GM12878 (cell line): ENCODE results near the gene SLX4IP.

ENCODE experiments used
- BRCA1 ChIP-seq: IDR thresholded peaks from 2 replicates; pipeline ENCODE4 v1.6.1; 2011; ENCODE audit warnings: low read depth, low read length, improper control_type of control experiment
- EZH2 ChIP-seq: IDR thresholded peaks from 2 replicates; pipeline ENCODE4 v1.6.1; 2012; ENCODE audit warnings: low read depth, mild to moderate bottlenecking, control low read depth, inconsistent platforms, low read length, borderline replicate concordance; ENCODE audit not compliant: control insufficient read depth
- HCFC1 ChIP-seq: fragments of 150-350 bp; IDR thresholded peaks from 2 replicates; pipeline ENCODE4 v1.6.1; 2014; ENCODE audit warnings: low read length
- HDAC6 ChIP-seq: fragments of 200-600 bp; sonication (generic); IDR thresholded peaks from one replicate; pipeline ENCODE4 v1.8.0; 2017; ENCODE audit warnings: antibody characterized with exemption; ENCODE audit not compliant: unreplicated experiment
- KAT2A ChIP-seq: conservative IDR thresholded peaks from 2 replicates; pipeline ENCODE4 v1.6.1; 2011; ENCODE audit warnings: low read depth, low read length; ENCODE audit not compliant: control insufficient read depth
- POLR2A ChIP-seq: IDR thresholded peaks from 2 replicates; pipeline ENCODE4 v1.6.1; 2011; ENCODE audit warnings: low read depth, mild to moderate bottlenecking, low read length
- RAD21 ChIP-seq: IDR thresholded peaks from 2 replicates; pipeline ENCODE4 v1.6.1; 2011; ENCODE audit warnings: mild to moderate bottlenecking, low read depth, low read length, moderate library complexity; ENCODE audit not compliant: insufficient read depth
- TAF1 ChIP-seq: IDR thresholded peaks from 2 replicates; pipeline ENCODE4 v1.6.1; 2011; ENCODE audit warnings: mild to moderate bottlenecking, low read depth, low read length, borderline replicate concordance
- TARDBP ChIP-seq: IDR thresholded peaks from 2 replicates; pipeline ENCODE4 v1.6.1; 2016; ENCODE audit warnings: borderline replicate concordance
- TF ChIP-seq, protein P1 (sequence below), 3 experiments: IDR thresholded peaks in 2 of 3; conservative IDR thresholded peaks in 1 of 3; 2 replicates each; pipeline ENCODE4 v1.5.1; 2011; ENCODE audit warnings: low read depth in 3 of 3, low read length in 3 of 3, mild to moderate bottlenecking in 3 of 3, control low read depth in 2 of 3, moderate library complexity in 2 of 3, inconsistent platforms in 1 of 3, mixed read lengths in 1 of 3; ENCODE audit not compliant: control insufficient read depth in 2 of 3, insufficient read depth in 1 of 3; ENCODE audit errors: extremely low read depth in 1 of 3
- TF ChIP-seq, protein P2 (sequence below): fragments of 450-650 bp; formaldehyde crosslinking; IDR thresholded peaks from 2 replicates; pipeline ENCODE4 v1.4.0; 2022; ENCODE audit warnings: mild to moderate bottlenecking, moderate library complexity

DNA sequence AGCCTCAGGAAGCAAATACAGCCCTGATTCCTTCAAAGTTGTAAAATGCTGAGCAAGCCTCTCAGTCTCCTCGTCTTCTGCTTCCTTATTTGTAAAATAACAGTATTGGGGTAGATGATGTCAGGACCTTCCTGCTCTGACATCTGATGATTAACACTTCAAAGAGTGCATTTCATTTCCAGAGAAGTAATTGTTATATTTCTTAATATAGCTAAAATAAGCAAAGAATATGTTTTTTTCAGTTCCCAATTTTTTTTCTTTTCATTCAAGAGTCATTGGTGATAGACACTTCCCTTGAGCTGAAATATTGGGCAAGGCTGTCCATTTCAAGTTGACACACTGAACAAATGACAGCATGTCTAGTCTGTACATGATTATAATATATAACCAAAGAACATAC, 53.4 kb downstream of the SLX4IP start:
- TF ChIP-seq HDAC6 (no peak), HCFC1 (no peak), POLR2A (no peak), RAD21 (no peak), EZH2 (no peak), KAT2A (no peak), TARDBP (no peak), BRCA1 (no peak), TAF1 (no peak)
- TF ChIP-seq, protein P1, sequence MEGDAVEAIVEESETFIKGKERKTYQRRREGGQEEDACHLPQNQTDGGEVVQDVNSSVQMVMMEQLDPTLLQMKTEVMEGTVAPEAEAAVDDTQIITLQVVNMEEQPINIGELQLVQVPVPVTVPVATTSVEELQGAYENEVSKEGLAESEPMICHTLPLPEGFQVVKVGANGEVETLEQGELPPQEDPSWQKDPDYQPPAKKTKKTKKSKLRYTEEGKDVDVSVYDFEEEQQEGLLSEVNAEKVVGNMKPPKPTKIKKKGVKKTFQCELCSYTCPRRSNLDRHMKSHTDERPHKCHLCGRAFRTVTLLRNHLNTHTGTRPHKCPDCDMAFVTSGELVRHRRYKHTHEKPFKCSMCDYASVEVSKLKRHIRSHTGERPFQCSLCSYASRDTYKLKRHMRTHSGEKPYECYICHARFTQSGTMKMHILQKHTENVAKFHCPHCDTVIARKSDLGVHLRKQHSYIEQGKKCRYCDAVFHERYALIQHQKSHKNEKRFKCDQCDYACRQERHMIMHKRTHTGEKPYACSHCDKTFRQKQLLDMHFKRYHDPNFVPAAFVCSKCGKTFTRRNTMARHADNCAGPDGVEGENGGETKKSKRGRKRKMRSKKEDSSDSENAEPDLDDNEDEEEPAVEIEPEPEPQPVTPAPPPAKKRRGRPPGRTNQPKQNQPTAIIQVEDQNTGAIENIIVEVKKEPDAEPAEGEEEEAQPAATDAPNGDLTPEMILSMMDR (IDR thresholded peaks at IDR 0.05 in 2 of 3, conservative IDR thresholded peaks at IDR 0.05 in 1 of 3; ENCODE audit: control insufficient read depth in 2 of 3, extremely low read depth in 1 of 3, insufficient read depth in 1 of 3, low read depth in 3 of 3, low read length in 3 of 3) = no peak
- TF ChIP-seq, protein P2, sequence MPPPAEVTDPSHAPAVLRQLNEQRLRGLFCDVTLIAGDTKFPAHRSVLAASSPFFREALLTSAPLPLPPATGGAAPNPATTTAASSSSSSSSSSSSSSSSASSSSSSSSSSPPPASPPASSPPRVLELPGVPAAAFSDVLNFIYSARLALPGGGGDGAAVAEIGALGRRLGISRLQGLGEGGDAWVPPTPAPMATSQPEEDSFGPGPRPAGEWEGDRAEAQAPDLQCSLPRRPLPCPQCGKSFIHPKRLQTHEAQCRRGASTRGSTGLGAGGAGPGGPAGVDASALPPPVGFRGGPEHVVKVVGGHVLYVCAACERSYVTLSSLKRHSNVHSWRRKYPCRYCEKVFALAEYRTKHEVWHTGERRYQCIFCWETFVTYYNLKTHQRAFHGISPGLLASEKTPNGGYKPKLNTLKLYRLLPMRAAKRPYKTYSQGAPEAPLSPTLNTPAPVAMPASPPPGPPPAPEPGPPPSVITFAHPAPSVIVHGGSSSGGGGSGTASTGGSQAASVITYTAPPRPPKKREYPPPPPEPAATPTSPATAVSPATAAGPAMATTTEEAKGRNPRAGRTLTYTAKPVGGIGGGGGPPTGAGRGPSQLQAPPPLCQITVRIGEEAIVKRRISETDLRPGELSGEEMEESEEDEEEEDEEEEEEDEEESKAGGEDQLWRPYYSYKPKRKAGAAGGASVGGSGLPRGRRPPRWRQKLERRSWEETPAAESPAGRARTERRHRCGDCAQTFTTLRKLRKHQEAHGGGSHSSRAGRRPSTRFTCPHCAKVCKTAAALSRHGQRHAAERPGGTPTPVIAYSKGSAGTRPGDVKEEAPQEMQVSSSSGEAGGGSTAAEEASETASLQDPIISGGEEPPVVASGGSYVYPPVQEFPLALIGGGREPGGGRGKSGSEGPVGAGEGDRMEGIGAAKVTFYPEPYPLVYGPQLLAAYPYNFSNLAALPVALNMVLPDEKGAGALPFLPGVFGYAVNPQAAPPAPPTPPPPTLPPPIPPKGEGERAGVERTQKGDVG (CRISPR knock-in tag) = no peak
